Endometrial microvascular endothelial cells (primary cell): Measurements from ENCODE around the gene LRRC1. TPM values are rescaled to one million over a fixed set of nuclear protein-coding genes. Genes with fewer than 3 reads are reported as not detected.
"Not testable (repeated sequence)": the region's sequence is repeated elsewhere in the genome, so short reads cannot be mapped to it uniquely, and the experiment has no call there.

Experiments used
- in situ Hi-C: cut with HindIII; loops from 2 replicates; pipeline ENCODE4 v1.10.0; 2017; ENCODE audit warnings: low sequenced_read_pairs, low pct_unique_long_range_greater_than_20kb; ENCODE audit errors: inconsistent ontology term
- total RNA-seq: library from RNA; depleted of rRNA; stranded (reverse); fragments of >200 nt; gene quantifications from one replicate; pipeline ENCODE4 v1.2.3, GENCODE V29; 2015; ENCODE audit errors: inconsistent ontology term

The LRRC1 gene
- total RNA-seq, 1 donor from 2014 or later, result 10.2 TPM

DNA sequence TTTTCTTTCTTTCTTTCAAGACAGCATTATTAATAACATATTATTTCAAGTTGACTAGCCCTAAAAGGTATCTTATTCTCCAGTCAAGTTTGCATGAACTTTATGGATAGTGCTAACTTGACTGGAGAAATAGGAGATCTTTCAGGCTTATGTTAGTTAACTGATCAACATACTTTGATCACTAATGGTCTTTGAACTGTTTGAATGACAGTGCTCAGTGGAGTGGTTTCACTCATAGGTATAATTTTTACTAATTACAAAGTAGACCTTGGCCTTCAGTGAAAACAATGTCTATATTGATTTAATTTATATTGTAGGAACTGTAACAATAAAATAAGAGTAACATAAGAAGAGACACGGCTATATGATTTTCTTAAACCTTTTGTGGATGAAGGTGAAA, 8.0 kb upstream of the LRRC1 start:
- in situ Hi-C loops, result no loop called here

DNA sequence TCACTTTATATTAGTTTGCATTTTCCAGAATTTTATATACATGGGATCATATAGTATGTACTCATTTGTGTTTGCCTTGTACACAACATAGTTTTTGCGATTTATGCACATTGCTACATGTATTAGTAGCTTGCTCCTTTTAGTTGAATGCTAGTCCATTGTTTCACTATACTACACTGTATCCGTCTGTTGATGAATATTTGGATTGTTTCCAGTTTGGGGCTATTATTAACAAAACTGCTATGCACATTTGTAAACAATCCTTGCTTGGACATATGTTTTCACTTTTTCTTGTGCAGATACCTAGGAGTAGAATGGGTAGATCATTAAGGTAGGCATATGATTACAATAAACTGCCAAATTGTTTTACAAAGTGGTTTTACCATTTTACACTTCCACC, 3.9 kb upstream of the LRRC1 start:
- in situ Hi-C loops, result no loop called here

DNA sequence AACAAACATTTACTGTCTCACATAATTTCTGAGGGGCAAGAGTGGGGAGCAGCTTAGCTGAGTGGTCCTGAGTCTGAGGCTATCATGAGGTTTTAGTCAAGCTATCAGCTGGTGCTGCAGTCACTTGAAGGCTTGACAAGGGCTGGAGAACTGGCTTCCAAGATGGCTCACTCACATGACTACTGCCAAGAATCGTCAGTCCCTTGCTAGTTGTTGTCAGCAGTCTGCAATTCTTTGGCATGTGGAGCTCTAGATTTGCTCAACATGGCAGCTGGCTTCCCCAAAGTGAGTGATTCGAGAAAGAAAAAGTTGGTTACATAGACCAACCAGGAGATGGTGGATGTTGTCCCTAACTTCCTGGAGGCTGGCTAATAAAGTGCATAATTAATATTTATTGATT, 2.8 kb upstream of the LRRC1 start:
- in situ Hi-C loops, result no loop called here

DNA sequence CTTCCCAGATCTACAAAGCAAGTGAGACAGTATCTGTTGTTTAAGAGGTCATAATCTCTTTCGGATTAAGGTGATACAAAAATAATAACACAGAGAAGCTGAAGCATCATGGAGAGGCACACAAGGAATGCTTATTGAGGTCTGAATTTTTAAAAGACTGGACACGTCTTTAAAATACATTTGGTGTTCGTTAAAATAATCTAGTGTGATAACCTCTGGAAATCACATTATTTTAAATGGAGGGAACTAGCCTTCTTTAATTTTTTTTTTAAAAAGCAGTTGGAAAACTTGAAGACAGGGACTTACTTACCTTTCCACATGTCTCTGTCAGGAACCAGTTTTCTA, 1.9 kb upstream of the LRRC1 start:
- in situ Hi-C loops, result no loop called here

DNA sequence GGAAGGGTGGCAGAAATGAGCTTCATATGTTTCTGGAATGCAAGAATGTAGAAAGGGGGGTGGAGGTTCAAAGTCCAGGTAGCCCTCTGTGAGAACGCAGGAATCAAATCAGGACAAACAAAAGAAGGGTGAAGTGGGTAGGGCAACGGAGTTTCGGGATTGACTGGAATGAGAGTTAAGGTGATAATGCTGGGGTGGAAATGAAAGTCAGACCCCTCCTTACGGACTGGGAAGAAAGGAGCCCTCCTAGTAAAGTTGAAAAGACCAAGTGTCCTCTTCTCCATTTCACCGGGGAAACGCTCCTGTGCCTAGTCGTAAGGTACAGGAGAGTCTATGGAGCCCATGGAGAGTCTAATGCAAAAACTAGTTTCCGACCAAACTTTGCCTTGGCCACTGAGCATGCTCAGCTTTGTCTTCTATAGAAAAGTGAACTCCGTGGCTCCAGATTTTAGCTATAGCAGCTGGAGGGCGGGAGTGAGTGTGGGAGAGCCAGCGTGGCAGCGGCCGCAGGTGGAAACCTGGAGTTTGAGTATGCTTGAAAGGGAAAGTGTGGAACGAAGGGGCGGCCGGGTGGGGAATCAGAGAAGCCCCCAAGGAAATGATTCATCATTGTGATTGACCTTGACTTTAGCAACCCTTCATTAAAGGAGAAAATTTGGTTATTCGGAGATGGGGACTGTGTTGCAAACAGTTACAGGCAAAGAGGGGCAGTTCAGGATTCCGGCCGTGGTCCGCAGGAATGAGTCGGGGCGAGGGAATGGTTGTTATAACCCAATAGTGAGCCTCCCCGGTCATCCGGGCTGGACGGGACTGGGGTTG, 1.3 kb upstream of the LRRC1 start:
- in situ Hi-C loops, result no loop called here

DNA sequence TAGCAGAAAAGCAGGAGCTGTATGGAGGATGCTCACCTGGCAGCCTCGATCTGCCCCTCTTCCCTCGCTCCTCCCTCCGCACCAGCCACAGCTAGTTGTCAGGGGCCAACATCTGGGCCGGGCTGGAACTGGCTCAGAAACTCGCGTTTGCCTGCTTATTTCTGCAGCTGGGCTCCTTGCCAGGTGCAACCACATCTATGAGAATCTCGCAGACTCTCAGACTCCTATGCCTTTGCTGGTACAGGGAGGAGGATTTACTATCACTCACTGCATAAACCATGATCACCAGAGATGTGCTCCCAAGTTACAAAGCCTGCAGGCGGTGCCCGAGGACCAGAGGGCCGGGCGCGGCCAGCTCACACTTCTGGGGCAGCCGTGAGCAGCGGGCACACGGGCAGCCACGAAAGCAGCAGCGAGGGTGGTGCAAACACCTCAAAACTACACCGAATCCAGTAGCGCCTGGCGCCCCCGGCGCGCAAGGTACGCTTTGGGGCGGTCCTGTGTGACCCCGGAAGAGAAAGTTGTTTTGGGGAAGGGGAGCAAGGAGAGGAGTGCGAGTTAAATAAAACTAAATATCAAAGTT, 577 bp upstream of the LRRC1 start:
- in situ Hi-C loops, result no loop called here

DNA sequence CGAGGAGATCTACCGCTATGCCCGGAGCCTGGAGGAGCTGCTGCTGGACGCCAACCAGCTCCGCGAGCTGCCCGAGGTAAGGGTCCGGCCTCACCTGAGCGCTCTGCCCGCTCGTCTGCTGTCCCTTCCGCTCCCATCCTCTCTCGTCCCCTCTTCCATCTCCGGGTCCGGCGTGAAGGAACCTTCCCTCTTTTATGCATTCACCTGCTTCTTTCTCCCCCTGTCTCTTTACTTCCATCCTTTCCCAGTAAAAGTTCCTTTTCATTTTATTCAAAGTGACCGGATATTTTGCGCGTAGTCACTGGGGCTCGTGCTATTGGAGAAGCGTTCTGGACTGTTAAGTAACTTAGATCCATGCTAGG, 516 bp downstream of the LRRC1 start:
- in situ Hi-C loops, result no loop called here

DNA sequence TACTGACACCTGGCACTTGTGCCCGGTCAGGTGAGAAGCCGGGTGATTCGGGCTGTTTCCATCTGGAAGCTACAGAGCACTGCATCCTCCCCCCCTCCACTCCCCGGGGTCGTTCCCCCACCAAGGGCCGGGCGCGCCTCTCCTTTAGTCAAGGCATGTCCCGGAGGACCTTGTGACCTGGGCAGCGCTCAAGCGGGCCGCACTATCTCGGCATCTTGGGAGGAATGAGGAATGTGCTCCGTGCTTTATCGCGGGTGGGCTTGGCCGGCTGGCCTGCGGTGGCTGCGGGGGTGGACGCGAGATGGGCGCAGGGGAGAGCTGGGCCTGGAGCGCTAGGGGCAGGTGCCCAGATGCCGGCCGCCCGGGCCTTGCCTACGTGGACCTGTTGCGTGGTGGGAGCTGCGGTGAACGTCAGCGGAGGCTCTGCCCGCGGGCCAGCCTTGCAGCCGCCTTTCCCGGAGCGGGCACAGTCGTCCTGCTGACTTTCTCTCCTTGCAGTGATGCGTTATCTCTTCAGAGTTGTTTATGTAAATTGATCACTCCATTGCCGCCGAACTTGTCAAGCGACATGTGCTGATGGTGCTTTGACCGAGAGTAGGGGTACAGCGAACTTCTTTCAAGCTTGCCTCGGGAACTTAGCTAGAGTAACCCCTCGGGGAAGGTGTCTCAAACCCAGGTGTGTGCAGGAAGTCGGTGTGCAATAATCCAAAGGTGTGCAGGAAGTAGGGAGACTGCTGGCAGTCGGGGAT, 1.1 kb downstream of the LRRC1 start:
- in situ Hi-C loops, result no loop called here

DNA sequence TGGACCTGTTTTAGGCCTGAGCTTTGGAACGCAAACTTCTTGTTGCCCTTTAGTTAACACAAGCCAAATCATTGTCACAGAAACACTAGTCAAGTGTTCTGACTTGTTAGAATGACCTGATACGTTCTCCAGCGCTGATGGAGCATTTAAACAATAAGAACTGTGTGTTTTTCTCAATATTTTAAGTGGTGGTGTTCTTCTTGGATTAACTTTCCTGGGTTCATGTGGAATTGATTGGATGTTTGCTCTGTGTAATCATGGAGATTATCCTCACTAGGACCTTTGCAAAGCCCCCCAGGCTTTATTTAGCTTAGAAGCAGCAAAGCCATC, 1.6 kb downstream of the LRRC1 start:
- in situ Hi-C loops, result no loop called here

DNA sequence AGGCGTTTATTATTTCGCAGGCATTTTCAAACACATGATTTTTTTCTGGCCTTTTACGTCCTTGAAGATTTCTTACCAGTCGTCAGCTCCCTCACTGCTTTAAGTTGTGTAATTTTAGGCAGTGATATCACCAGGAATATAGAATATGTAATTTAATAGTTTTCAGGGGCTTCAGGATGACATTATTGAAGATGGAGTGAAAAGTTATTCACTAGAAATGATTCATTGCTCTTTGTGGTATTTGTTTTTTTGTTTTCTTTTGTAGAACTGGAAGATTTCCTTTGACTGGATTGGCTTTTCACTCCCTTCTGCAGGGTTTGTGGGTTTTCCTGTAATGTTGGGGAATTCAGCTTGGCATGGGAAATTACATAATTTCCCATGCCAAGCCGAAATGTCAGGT, 2.0 kb downstream of the LRRC1 start:
- in situ Hi-C loops, result no loop called here

DNA sequence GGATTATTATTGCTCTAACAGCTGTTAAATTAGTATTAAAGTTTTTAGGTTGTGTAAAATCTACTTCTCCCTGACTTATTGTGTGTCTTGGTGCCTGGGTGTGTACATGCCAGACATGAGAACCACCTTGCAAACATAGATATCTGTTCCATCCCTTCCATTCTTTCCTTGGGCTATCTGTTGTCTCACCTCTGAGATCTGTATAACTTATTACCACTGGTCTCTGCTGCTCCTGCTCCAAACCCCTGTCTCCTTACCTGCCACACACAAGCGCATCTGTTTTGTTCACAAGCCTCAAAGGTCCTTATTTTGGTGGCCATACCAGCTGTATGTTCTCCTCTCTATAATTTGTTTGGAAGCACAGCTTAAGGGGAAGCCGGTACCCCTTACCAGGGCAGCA, 2.5 kb downstream of the LRRC1 start:
- in situ Hi-C loops, result no loop called here

DNA sequence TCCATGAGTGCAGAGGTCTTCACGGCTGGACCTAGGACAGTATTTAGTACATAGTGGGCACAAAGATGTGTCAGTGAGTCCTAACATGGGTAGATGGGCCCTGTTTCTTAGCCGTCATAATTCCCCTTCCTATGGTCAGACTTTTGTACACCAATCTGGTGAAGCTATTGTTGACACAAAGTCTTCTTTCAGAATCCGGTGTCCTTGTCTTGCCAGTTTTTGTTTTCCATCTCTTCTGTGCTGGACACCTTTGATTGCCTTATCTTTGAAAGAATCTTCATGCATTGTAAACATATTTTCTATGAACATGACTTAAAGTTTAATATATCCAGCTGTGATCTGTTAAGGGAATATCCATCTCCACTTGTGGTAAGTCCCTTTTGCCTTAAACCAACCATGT, 4.5 kb downstream of the LRRC1 start:
- in situ Hi-C loops, result no loop called here

DNA sequence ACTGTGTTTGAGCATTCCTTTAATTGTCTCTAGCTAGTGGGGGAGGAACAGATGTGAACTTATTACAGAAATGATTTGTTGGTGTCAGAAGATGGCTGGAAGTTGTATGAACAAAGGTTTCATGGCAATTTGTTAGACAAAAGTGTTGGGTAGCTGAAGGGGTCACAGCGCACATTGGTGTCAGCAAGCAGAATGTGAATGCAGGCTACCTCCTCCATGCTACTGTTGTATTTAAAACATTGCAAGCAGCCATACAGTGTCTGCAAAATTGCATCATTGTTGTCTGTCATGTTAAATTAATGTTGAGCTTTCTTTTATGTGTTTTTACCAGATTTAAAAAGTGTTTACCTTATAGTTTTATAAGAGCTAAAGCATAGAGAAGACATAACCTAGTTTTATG, 6.2 kb downstream of the LRRC1 start:
- in situ Hi-C loops, result no loop called here

DNA sequence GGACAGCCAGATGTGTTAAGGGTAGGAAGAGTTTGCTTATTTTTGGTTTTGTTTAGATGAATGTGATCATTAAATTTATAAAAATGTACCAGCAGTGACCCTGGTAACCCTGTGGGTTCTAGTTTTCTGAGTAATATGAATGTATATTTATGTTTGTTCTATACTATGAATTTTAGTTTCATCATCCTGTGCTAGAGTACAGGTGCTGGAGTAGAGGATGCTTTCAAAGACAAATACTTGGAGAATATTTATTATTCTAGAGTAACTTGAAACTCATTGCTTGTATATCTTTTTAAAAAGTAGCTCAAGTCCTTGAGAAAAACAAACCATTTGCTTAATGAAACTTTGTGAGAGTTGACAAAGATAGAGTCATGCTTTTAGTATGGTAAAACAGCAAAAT, 7.8 kb downstream of the LRRC1 start:
- in situ Hi-C loops, result no loop called here

DNA sequence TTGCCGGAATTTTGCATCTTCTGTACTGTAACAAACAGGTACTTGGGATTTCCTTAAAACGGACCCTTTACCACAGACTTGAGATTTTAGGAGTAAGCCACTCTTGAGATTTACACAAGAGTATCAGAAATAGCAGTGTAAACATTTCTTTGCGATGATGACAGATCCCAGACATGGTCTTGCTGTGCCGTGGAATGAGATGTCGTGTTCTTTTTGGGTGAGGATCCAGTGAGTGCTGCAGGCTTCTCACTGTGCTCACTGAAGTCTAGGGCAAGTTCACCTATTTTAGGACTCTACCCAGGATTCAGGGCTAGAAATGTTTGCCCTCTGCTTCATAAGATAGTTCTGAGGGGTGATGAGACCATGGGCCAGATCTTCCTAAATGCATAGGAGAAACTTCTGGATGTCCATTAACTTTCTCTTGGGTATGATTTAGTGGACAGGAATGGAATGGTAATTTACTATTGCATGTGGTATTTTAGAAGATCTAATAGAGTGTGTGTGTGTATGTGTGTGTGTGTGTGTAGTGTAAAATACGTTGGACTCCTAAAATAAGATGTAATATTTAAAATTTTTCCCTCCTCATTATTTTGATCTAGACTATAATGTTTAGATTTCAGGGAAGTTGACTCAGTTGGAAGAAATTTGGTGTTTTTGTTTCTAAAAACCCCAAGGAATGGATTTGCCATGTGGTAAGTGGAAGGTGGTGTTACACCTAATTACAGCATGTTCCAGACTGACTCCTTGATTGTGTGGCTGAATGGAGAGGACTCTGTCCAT, 8.5 kb downstream of the LRRC1 start:
- in situ Hi-C loops, result no loop called here

DNA sequence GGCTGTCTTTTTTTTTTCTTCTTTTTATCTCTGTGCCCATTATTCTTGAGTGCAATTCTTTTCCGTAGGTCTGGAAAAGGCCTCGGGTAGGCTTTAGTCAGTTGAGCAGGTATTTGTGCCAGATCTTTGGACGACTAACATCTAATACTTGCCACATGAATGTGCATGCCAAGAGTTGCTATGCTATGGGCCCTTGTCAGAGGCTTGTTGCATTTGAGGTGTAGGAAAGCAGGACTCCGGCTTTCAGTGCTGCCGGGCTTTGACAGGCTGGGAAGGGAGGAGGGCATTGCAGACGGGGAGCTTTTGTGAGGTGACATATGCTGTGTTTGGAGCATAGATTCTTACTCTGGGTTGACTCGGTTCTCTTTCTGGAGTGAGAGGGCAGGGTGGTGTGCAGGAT, 10.2 kb downstream of the LRRC1 start:
- in situ Hi-C loops, result no loop called here

DNA sequence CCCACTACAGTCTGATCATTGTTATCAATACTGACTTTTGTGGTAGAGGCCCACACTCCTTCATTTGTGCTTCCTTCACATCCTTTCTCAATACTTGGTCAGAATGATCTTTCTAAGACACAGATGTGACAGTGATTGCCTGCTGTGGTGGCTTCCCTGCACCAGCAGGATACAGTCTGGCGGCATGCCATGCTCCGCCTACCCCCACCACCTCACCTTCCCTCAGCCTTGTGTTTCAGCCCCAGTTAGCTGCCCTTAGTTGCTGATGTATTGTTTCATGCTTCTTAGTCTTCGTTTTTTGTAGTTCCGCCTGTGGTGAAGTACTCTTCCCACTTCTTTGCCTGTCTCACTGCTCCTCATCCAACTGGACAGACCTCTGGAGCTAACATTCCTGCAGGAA, 10.9 kb downstream of the LRRC1 start:
- in situ Hi-C loops, result no loop called here

DNA sequence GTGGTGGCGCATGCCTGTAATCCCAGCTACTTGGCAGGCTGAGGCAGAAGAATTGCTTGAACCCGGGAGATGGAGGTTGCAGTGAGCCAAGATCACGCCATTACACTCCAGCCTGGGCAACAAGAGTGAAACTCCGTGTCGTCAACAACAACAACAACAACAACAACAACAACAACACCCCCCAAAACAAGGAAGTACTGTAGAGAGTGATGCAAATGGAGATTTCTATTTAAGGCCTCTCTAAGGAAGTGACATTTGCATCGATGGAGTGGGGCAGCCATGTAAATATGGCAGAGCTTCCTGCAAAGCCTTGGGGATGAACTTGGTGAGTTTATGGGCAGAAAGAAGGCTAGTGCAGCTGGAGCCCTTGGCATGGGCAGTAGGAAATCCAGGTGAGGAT, 12.8 kb downstream of the LRRC1 start:
- in situ Hi-C loops, result not testable (repeated sequence)

DNA sequence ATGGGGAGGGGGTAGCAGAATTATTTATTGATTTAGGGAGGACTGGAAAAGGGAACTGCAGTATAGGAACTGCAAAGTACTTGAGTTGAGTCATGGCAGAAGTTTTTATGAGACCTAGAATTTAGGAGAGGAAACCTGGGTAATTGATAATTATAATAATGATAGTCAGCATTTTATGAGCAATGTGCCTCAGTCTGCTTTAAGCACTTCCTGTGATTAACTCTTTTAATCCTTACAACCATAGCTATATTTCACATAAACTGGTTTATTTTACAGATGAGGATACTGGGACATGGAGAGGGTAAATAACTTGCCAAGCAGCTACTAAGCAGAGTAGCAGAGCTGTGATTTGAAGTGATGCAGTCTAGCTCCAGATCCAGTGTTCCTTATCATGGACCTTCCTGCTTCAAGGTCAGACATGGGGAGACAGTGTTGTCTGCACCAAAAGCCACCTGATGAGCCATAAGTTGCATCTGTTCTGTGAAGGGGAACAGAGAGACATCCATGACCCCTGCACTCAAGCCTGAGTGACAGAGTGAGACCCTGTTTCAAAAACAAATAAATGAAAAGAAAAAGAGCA, 13.6 kb downstream of the LRRC1 start:
- in situ Hi-C loops, result no loop called here
